Hepatocyte (in vitro differentiated cells): ENCODE results near the gene SYT1.

Experiments
- EZH2 ChIP-seq: fragments of 200-600 bp; sonication (generic); IDR thresholded peaks from 2 replicates; pipeline ENCODE4 v1.6.1; 2016; ENCODE audit warnings: antibody characterized with exemption, mild to moderate bottlenecking, borderline replicate concordance
- EZH2phosphoT487 ChIP-seq: fragments of 200-600 bp; sonication (generic); IDR thresholded peaks from one replicate; pipeline ENCODE4 v1.6.1; 2018; ENCODE audit warnings: antibody characterized with exemption, mild to moderate bottlenecking, low read depth, moderate library complexity; ENCODE audit not compliant: unreplicated experiment, severe bottlenecking
- TF ChIP-seq, protein P1 (sequence below): fragments of 200-600 bp; sonication (generic); IDR thresholded peaks from 2 replicates; pipeline ENCODE4 v1.5.1; 2016; ENCODE audit warnings: antibody characterized with exemption, mild to moderate bottlenecking; ENCODE audit not compliant: poor library complexity

DNA sequence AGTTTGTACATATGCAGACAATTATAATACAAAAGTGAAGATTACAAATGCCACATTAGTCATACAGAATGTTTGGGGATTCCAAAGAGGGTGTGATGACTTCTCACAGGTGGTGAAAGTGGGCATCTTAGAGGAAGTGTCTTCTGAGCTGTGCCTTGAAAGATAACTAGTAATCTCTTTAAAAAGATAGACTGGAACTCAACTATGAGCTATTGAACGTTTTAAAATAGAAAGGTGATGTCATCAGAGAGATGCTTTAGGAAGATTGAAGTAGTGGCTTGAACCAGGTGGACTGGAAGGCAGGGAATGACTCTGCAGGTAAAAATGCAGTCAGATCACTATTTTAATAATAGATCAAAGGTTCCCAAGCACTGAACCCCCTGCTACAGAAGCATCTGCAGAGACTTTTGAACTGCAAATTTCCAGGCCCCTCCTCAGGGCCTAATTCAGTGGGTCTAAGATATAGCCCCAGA, 50.3 kb downstream of the SYT1 start:
- TF ChIP-seq, protein P1, sequence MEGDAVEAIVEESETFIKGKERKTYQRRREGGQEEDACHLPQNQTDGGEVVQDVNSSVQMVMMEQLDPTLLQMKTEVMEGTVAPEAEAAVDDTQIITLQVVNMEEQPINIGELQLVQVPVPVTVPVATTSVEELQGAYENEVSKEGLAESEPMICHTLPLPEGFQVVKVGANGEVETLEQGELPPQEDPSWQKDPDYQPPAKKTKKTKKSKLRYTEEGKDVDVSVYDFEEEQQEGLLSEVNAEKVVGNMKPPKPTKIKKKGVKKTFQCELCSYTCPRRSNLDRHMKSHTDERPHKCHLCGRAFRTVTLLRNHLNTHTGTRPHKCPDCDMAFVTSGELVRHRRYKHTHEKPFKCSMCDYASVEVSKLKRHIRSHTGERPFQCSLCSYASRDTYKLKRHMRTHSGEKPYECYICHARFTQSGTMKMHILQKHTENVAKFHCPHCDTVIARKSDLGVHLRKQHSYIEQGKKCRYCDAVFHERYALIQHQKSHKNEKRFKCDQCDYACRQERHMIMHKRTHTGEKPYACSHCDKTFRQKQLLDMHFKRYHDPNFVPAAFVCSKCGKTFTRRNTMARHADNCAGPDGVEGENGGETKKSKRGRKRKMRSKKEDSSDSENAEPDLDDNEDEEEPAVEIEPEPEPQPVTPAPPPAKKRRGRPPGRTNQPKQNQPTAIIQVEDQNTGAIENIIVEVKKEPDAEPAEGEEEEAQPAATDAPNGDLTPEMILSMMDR = no peak
- TF ChIP-seq EZH2phosphoT487 (no peak), EZH2 (no peak)
